Stimulated activated CD8-positive, alpha-beta memory T cell treated with anti-CD3 and anti-CD28 coated beads, Interleukin-12 subunit alpha, Interleukin-12 subunit beta, amount 100 ng/mL, for 1 hour (primary cell): Measurements from ENCODE around the gene CAPN10.

Source experiments
- DNase-seq: peaks from one replicate; pipeline ENCODE4 v3.0.0-alpha.2; 2020; ENCODE audit warnings: low read depth

Gene CAPN10

GRCh38 chr2:240637901-240638345, 51.4 kb downstream of the CAPN10 start:
- DNase-seq = no peak

GRCh38 chr2:240638512-240639160, 52.1 kb downstream of the CAPN10 start:
- DNase-seq = no peak

GRCh38 chr2:240639566-240639965, 53.0 kb downstream of the CAPN10 start:
- DNase-seq = no peak

- no peak for DNase-seq
These were observed 54.4 kb downstream of the CAPN10 start for GRCh38 chr2:240640939-240641338.

- DNase-seq = no peak
These were observed 55.7 kb downstream of the CAPN10 start for GRCh38 chr2:240642061-240642805.

GRCh38 chr2:240642806-240643092, 56.2 kb downstream of the CAPN10 start:
- DNase-seq = no peak

GRCh38 chr2:240643093-240643810, 56.7 kb downstream of the CAPN10 start:
- DNase-seq = no peak

- no peak for DNase-seq
These were observed 57.2 kb downstream of the CAPN10 start for GRCh38 chr2:240643811-240644150.

- DNase-seq = no peak
These were observed 57.7 kb downstream of the CAPN10 start for GRCh38 chr2:240644171-240644651.

- DNase-seq = no peak
These were observed 58.3 kb downstream of the CAPN10 start for GRCh38 chr2:240644859-240645301.

- DNase-seq = no peak
These were observed 58.8 kb downstream of the CAPN10 start for GRCh38 chr2:240645346-240645745.

- no peak for DNase-seq
These were observed 59.3 kb downstream of the CAPN10 start for GRCh38 chr2:240645801-240646175.

- DNase-seq = no peak
These were observed 59.8 kb downstream of the CAPN10 start for GRCh38 chr2:240646176-240646899.

- no peak for DNase-seq
These were observed 60.5 kb downstream of the CAPN10 start for GRCh38 chr2:240646900-240647502.

GRCh38 chr2:240647503-240648154, 61.1 kb downstream of the CAPN10 start:
- no peak for DNase-seq

GRCh38 chr2:240648155-240648649, 61.7 kb downstream of the CAPN10 start:
- DNase-seq = no peak
